Right lobe of liver (tissue), 6 donors: ENCODE results near the gene NR6A1. TPM values are rescaled to one million over a fixed set of nuclear protein-coding genes. Genes with fewer than 3 reads are reported as not detected.
A peak's percentile ranks its signal among the peaks of the same experiment; 100 is the strongest.

Experiments used
- ATAC-seq, 4 donors: fragments of 200-7000 bp; cut with Tn5 transposase; one replicate each; pipeline ENCODE4 v1.9.1; 2020; ENCODE audit warnings: mild to moderate bottlenecking in 4 of 4, moderate library complexity in 4 of 4
- DNase-seq, 3 donors: peaks; one replicate each; pipeline ENCODE4 v3.0.0-alpha.2; 2020
- H3K27ac ChIP-seq, 3 donors: fragments of 200-600 bp; one replicate each; pipeline ENCODE4 v1.8.0; 2022
- H3K27me3 ChIP-seq, 2 donors: fragments of 200-600 bp; one replicate each; pipeline ENCODE4 v1.8.0; 2022
- H3K36me3 ChIP-seq, 4 donors: fragments of 200-600 bp; sonication (generic) in 1 of 4; one replicate each; pipeline versions ENCODE4 v1.5.1 to v1.8.0; 2017 to 2022; ENCODE audit warnings: control low read depth in 1 of 4
- H3K4me1 ChIP-seq, 4 donors: fragments of 200-600 bp; sonication (generic) in 1 of 4; one replicate each; pipeline versions ENCODE4 v1.5.1 to v1.8.0; 2017 to 2022; ENCODE audit warnings: control low read depth in 1 of 4
- H3K4me3 ChIP-seq, 3 donors: fragments of 200-600 bp; one replicate each; pipeline ENCODE4 v1.8.0; 2022
- H3K9me3 ChIP-seq, 4 donors: fragments of 200-600 bp; sonication (generic) in 1 of 4; one replicate each; pipeline versions ENCODE4 v1.5.1 to v1.8.0; 2017 to 2022; ENCODE audit warnings: control low read depth in 1 of 4
- CTCF ChIP-seq, 4 donors: fragments of 200-600 bp in 3 of 4; fragments of 450-650 bp in 1 of 4; IDR thresholded peaks; one replicate each; pipeline versions ENCODE4 v1.5.1 to v1.8.0; 2016 to 2022; ENCODE audit warnings: antibody characterized with exemption in 4 of 4, mild to moderate bottlenecking in 2 of 4
- POLR2A ChIP-seq: fragments of 450-650 bp; IDR thresholded peaks from one replicate; pipeline ENCODE4 v1.6.1; 2017; ENCODE audit warnings: antibody characterized with exemption, mild to moderate bottlenecking
- WGBS: methylation state at CpG from one replicate; pipeline ENCODE4 v1.1.6; 2018; ENCODE audit warnings: low coverage, low lambda C conversion rate; ENCODE audit not compliant: insufficient coverage; ENCODE audit errors: missing lambda C conversion rate; 5-methylcytosine and 5-hydroxymethylcytosine counted together
- intact Hi-C, 2 donors: fragments of 100-400 bp; cut with DNase I; formaldehyde crosslinking; loops; one replicate each; pipeline versions ENCODE4 v1.11.2 to v1.14.1; 2022
- total RNA-seq, 6 experiments: library from RNA; depleted of rRNA in 2 of 6; stranded (reverse); fragments of >200 nt in 2 of 6; fragmentation: NEBNext Ultra II Directional in 3 of 6; extraction: Animal tissue kit (Norgen Biotek cat#: 25700) in 3 of 6; gene quantifications; one replicate each; pipeline versions ENCODE4 v1.1.0 to v1.2.4, GENCODE V29; 2016 to 2023
- donor health status: DM: no; HTN: yes; CAD: no.
- donor health status: DM: no; HTN: no; CAD: no.
- donor health status: DM: no; HTN: no; CAD: no.
- donor health status: DM: no; HTN: yes; CAD: no.
- donor health status: DM: no; HTN: yes; CAD: no.

NR6A1 gene
- total RNA-seq, 6 experiments from 2014 or later, result 1.3 to 3.6 (median 1.9) TPM

- intact Hi-C loops, result no loop called here
- Histone ChIP-seq H3K9me3 (no peaks in the 10 kb centered on the region), H3K27ac (no peak overlapping the region), H3K27me3 (no peaks in the 10 kb centered on the region), H3K4me3 (no peak overlapping the region), H3K36me3 (no peaks in the 10 kb centered on the region), H3K4me1 (peaks cover 0 to 17% (median 2%) of the 10 kb centered on the region in 4 donors)
- TF ChIP-seq CTCF (IDR thresholded peaks at IDR 0.05), result no peak
- no peak for TF ChIP-seq POLR2A
- 62% methylated on average over 2 of the region's 2 CpGs for WGBS
- no peak for ATAC-seq
- no peak for DNase-seq
These were observed 108.5 kb downstream of the NR6A1 start for GRCh38 chr9:124662561-124662960.

DNA sequence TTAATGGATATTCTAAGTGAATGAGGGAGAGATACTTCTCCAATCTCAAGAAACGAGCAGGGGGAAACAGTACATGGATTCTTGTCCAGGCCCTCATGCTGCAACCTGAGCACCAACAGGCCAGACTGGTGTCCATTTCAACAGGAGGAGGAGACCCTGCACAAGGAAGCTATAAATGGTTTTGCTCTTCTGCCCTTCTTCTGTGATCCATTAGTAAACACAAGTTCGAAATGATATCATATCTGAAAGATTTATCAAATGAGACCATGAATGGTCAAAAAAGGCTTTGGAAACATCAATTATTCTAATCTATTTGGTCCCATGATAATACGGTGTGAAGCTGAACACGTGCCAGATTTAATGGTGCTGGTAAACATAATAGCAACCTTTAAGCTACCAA lies 109.8 kb downstream of the NR6A1 start:
- ATAC-seq (no peak), DNase-seq (no peak)
- WGBS, result 78% methylated on average over 4 of the region's 4 CpGs
- Histone ChIP-seq H3K27me3 (no peaks in the 10 kb centered on the region), H3K27ac (no peak overlapping the region), H3K9me3 (no peaks in the 10 kb centered on the region), H3K4me3 (no peak overlapping the region), H3K4me1 (peaks cover 0 to 14% (median 2%) of the 10 kb centered on the region in 4 donors), H3K36me3 (no peaks in the 10 kb centered on the region)
- intact Hi-C loops, result no loop called here
- TF ChIP-seq POLR2A, result no peak
- TF ChIP-seq CTCF (IDR thresholded peaks at IDR 0.05), result no peak

DNA sequence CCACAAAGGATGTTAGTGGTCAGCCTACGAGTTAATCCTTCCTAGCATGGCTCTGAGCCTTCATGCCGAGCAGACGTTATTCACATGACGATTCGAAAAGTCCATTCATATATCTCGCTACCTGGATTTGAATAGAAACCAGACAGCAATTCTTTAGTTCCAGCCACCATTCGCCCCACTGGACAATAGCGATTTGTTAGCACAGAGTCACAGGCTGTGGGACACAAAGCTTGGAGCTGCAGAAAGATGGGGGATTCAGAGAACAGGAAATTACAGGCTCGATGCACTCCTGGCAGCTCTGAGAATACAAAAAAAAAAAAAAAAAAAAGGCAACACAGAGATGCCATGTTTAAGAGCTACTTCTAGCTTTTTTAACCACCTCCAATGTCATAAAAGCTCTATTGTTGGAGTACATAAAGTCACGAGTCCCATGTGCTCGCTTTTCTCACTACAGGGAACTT lies 110.7 kb downstream of the NR6A1 start:
- Histone ChIP-seq H3K27me3 (no peaks in the 10 kb centered on the region), H3K27ac (no peak overlapping the region), H3K9me3 (no peaks in the 10 kb centered on the region), H3K4me1 (peaks cover 0 to 9% (median 2%) of the 10 kb centered on the region in 4 donors), H3K36me3 (no peaks in the 10 kb centered on the region), H3K4me3 (peak overlapping the region; percentile 4 to 57 (median 41))
- no peak for DNase-seq
- intact Hi-C loops, result no loop called here
- ATAC-seq, result no peak
- TF ChIP-seq CTCF (IDR thresholded peaks at IDR 0.05) (no peak), POLR2A (no peak)
- WGBS, result 34% methylated on average over 11 of the region's 11 CpGs

DNA sequence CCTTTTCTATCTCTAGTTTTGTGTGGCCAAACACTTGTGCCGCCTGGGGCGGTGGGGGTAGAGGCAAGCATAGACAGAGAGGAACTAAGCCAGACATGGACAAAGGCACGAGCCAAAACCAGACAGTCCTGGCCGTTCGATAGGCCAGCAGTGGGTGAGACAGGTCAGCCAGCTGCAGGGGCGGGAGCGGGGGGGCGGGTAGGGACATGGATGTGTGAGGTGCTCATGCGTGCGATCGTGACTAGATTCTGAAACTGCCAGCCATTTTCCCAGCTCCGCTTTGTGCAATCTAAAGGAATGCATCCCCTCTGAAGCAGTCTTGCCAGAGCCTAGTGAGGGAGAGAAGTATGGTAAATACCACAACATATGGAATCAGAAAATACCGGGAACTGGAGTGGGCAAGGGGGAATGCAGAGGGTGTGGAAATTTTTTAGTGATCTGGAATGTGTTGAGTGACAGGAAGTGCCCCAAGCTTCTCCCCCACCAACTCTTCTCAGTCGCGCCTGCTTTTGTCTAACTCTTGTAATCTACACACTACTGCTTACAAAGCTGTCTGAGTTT lies 111.9 kb downstream of the NR6A1 start:
- Histone ChIP-seq H3K4me3 (peak overlapping the region; percentile 41 to 57 (median 57)), H3K9me3 (no peaks in the 10 kb centered on the region), H3K27me3 (no peaks in the 10 kb centered on the region), H3K27ac (peak overlapping the region; percentile 55 to 73 (median 65)), H3K4me1 (peaks cover 0 to 6% (median 2%) of the 10 kb centered on the region in 4 donors), H3K36me3 (no peaks in the 10 kb centered on the region)
- intact Hi-C loops, result no loop called here
- TF ChIP-seq POLR2A (peak; percentile 62), CTCF (IDR thresholded peaks at IDR 0.05) (no peak)
- peak; percentile 88 to 94 (median 93) for DNase-seq
- peak; percentile 89 to 94 (median 91) for ATAC-seq
- 0% methylated on average over 14 of the region's 15 CpGs for WGBS
